ENCODE data around the gene INKA2. TPM values are rescaled to one million over a fixed set of nuclear protein-coding genes. Genes with fewer than 3 reads are reported as not detected.

The INKA2 gene
- total and polyA plus RNA-seq, 2 experiments from 2014 or later, result 3.7 to 8.4 TPM

- TF ChIP-seq REST (IDR thresholded peaks at IDR 0.05; ENCODE audit: unreplicated experiment) (no peak), CTCF (conservative IDR thresholded peaks at IDR 0.05; ENCODE audit: low read depth in 2 of 2) (no peak), ETS1 (IDR thresholded peaks at IDR 0.05) (no peak), ZNF114 (CRISPR knock-in tag; IDR thresholded peaks at IDR 0.05) (no peak), ZNF331 (CRISPR knock-in tag; IDR thresholded peaks at IDR 0.05; ENCODE audit: low read depth) (no peak)
Observed at GRCh38 chr1:111716333-111716732, 22.9 kb downstream of the INKA2 start (continued).

- no peak overlapping the region for H3K4me3 Mint-ChIP-seq
- H3K9me3 Mint-ChIP-seq, result no peaks in the 10 kb centered on the region
- H3K36me3 Mint-ChIP-seq (ENCODE audit: low read depth), result peaks cover 5% of the 10 kb centered on the region; the same call in 2 of the 3 replicates
- H3K27me3 ChIP-seq (ENCODE audit: insufficient read depth), result no peaks in the 10 kb centered on the region
- DNase-seq (ENCODE audit: low spot score) (no peak), ATAC-seq (no peak)
- no peaks in the 10 kb centered on the region for H3K79me2 ChIP-seq (replicated peaks; ENCODE audit: insufficient read depth)
- H3K4me1 ChIP-seq (ENCODE audit: insufficient read depth), result no peaks in the 10 kb centered on the region
- no peak overlapping the region for H3K27ac Mint-ChIP-seq
- H3K27me3 Mint-ChIP-seq (ENCODE audit: insufficient read depth, low read depth, poor library complexity), result no peaks in the 10 kb centered on the region
- H3K4me1 Mint-ChIP-seq, result no peaks in the 10 kb centered on the region
- H2AFZ ChIP-seq, result no peak overlapping the region
- H3F3A ChIP-seq (replicated peaks; ENCODE audit: low read depth), result no peaks in the 10 kb centered on the region
- no peaks in the 10 kb centered on the region; the same call in 1 of the 2 replicates for H3K36me3 ChIP-seq (ENCODE audit: insufficient read depth)
- no peak overlapping the region for H3K4me2 ChIP-seq
- no peaks in the 10 kb centered on the region for H4K20me1 ChIP-seq (replicated peaks; ENCODE audit: insufficient read depth)
- no peak overlapping the region for H3K4me3 ChIP-seq
- no peak overlapping the region for H3K27ac ChIP-seq (ENCODE audit: low read depth)
- H3K9me2 ChIP-seq (ENCODE audit: insufficient read depth), result no peaks in the 10 kb centered on the region
- TF ChIP-seq NANOG (IDR thresholded peaks at IDR 0.05; ENCODE audit: borderline replicate concordance), result no peak
- TF ChIP-seq STAT1 (IDR thresholded peaks at IDR 0.05; ENCODE audit: unreplicated experiment), result no peak
- TF ChIP-seq EZH2 (IDR thresholded peaks at IDR 0.05; ENCODE audit: low read depth, unreplicated experiment), result no peak
- no peak for TF ChIP-seq EZH2phosphoT487 (IDR thresholded peaks at IDR 0.05; ENCODE audit: unreplicated experiment)
- no peak for TF ChIP-seq CREB1 (CRISPR knock-in tag; IDR thresholded peaks at IDR 0.05; ENCODE audit: low read depth)
- no peak for TF ChIP-seq ZNF331 (CRISPR knock-in tag; IDR thresholded peaks at IDR 0.05; ENCODE audit: low read depth)
Observed at GRCh38 chr1:111709986-111710385, 29.2 kb downstream of the INKA2 start.
